Measurements from ENCODE around the gene ERI3.

- TF ChIP-seq TAF1 (IDR thresholded peaks at IDR 0.05; ENCODE audit: borderline replicate concordance, low read depth, low read length) (no peak), POLR2AphosphoS5 (IDR thresholded peaks at IDR 0.05; ENCODE audit: low read depth, low read length) (no peak; the same call in 1 of the 2 replicates), POLR2A (IDR thresholded peaks at IDR 0.05; ENCODE audit: low read depth, low read length) (no peak)
Observed at GRCh38 chr1:44220755-44221154, 134.3 kb downstream of the ERI3 start.

All from GM12892 (cell line).